H9 (cell line): ENCODE data around the gene WHRN. TPM values are rescaled to one million over a fixed set of nuclear protein-coding genes. Genes with fewer than 3 reads are reported as not detected.

ENCODE experiments used
- DNase-seq: peaks from one replicate; pipeline ENCODE4 v3.0.0-alpha.2; 2017
- H2AFZ ChIP-seq: one replicate; pipeline ENCODE4 v1.6.1; 2013; ENCODE audit warnings: mild to moderate bottlenecking, low read length, control low read depth, moderate library complexity
- H2AK5ac ChIP-seq: 2 replicates; pipeline ENCODE4 v1.6.1; 2013; ENCODE audit warnings: low read length, control low read depth, mixed read lengths; ENCODE audit not compliant: insufficient read length
- H2BK120ac ChIP-seq: one replicate; pipeline ENCODE4 v1.6.1; 2013; ENCODE audit warnings: low read depth, mild to moderate bottlenecking, low read length, control low read depth, inconsistent platforms; ENCODE audit not compliant: poor library complexity, severe bottlenecking
- H2BK12ac ChIP-seq: 2 replicates; pipeline ENCODE4 v1.6.1; 2013; ENCODE audit warnings: low read length, control low read depth, mixed read lengths, low read depth; ENCODE audit not compliant: insufficient read length
- H2BK15ac ChIP-seq: 2 replicates; pipeline ENCODE4 v1.6.1; 2013; ENCODE audit warnings: low read depth, low read length, control low read depth
- H2BK20ac ChIP-seq: one replicate; pipeline ENCODE4 v1.6.1; 2013; ENCODE audit warnings: low read depth, mild to moderate bottlenecking, low read length, control low read depth, inconsistent platforms; ENCODE audit not compliant: poor library complexity, severe bottlenecking
- H2BK5ac ChIP-seq: 2 replicates; pipeline ENCODE4 v1.6.1; 2013; ENCODE audit warnings: low read length, control low read depth, mixed read lengths; ENCODE audit not compliant: insufficient read length
- H3K14ac ChIP-seq: 2 replicates; pipeline ENCODE4 v1.6.1; 2013; ENCODE audit warnings: low read length, control low read depth; ENCODE audit not compliant: insufficient read depth
- H3K18ac ChIP-seq: 2 replicates; pipeline ENCODE4 v1.6.1; 2013; ENCODE audit warnings: low read depth, mild to moderate bottlenecking, mixed read lengths, low read length, control low read depth; ENCODE audit not compliant: insufficient read length
- H3K23ac ChIP-seq: 2 replicates; pipeline ENCODE4 v1.6.1; 2013; ENCODE audit warnings: low read length, control low read depth, mixed read lengths, low read depth; ENCODE audit not compliant: insufficient read length
- H3K23me2 ChIP-seq: 2 replicates; pipeline ENCODE4 v1.6.1; 2013; ENCODE audit warnings: low read depth, mild to moderate bottlenecking, mixed read lengths, low read length, control low read depth; ENCODE audit not compliant: insufficient read length, poor library complexity, severe bottlenecking
- H3K27ac ChIP-seq: 2 replicates; pipeline ENCODE4 v1.5.1; 2013; ENCODE audit warnings: low read length, control low read depth, mixed read lengths, low read depth; ENCODE audit not compliant: insufficient read length
- H3K27me3 ChIP-seq: 2 replicates; pipeline ENCODE4 v1.6.1; 2013; ENCODE audit warnings: low read length, control low read depth, inconsistent platforms; ENCODE audit not compliant: insufficient read depth
- H3K4ac ChIP-seq: 2 replicates; pipeline ENCODE4 v1.6.1; 2013; ENCODE audit warnings: low read depth, mild to moderate bottlenecking, control low read depth, inconsistent platforms, low read length, moderate library complexity
- H3K4me1 ChIP-seq: 2 replicates; pipeline ENCODE4 v1.6.1; 2013; ENCODE audit warnings: low read length, control low read depth, inconsistent platforms; ENCODE audit not compliant: insufficient read depth
- H3K4me2 ChIP-seq: 2 replicates; pipeline ENCODE4 v1.6.1; 2013; ENCODE audit warnings: low read length, control low read depth, mixed read lengths; ENCODE audit not compliant: insufficient read length, insufficient read depth
- H3K56ac ChIP-seq: 2 replicates; pipeline ENCODE4 v1.6.1; 2013; ENCODE audit warnings: low read depth, mild to moderate bottlenecking, mixed read lengths, low read length, control low read depth; ENCODE audit not compliant: insufficient read length
- H3K79me1 ChIP-seq: 2 replicates; pipeline ENCODE4 v1.6.1; 2013; ENCODE audit warnings: low read depth, mild to moderate bottlenecking, moderate library complexity, low read length, control low read depth, inconsistent platforms; ENCODE audit not compliant: insufficient read depth, poor library complexity, severe bottlenecking
- H3K79me2 ChIP-seq: 2 replicates; pipeline ENCODE4 v1.6.1; 2013; ENCODE audit warnings: low read length, control low read depth, inconsistent platforms; ENCODE audit not compliant: insufficient read depth
- H3K9ac ChIP-seq: 2 replicates; pipeline ENCODE4 v1.6.1; 2013; ENCODE audit warnings: low read length, control low read depth, mixed read lengths; ENCODE audit not compliant: insufficient read length; ENCODE audit errors: extremely low read depth
- H3K9me3 ChIP-seq: one replicate; pipeline ENCODE4 v1.6.1; 2013; ENCODE audit warnings: low read depth, low read length, inconsistent platforms; ENCODE audit not compliant: control insufficient read depth
- H3T11ph ChIP-seq: one replicate; pipeline ENCODE4 v1.6.1; 2013; ENCODE audit warnings: mild to moderate bottlenecking, low read length, control low read depth, inconsistent platforms
- H4K20me1 ChIP-seq: one replicate; pipeline ENCODE4 v1.6.1; 2013; ENCODE audit not compliant: control insufficient read depth, insufficient read length, insufficient read depth
- H4K5ac ChIP-seq: 2 replicates; pipeline ENCODE4 v1.6.1; 2013; ENCODE audit warnings: low read depth, mild to moderate bottlenecking, mixed read lengths, low read length, control low read depth; ENCODE audit not compliant: insufficient read length
- H4K8ac ChIP-seq: replicated peaks from 2 replicates; pipeline ENCODE4 v1.6.1; 2013; ENCODE audit warnings: low read length, control low read depth, mixed read lengths, low read depth; ENCODE audit not compliant: insufficient read length
- H4K91ac ChIP-seq: 2 replicates; pipeline ENCODE4 v1.6.1; 2013; ENCODE audit warnings: low read depth, mild to moderate bottlenecking, moderate library complexity, mixed read lengths, low read length, control low read depth; ENCODE audit not compliant: insufficient read length
- H3K27ac Mint-ChIP-seq, 3 experiments: 2 replicates in 2 of 3; 3 replicates in 1 of 3; pipeline ENCODE4 v1.8.0; 2020 to 2021; ENCODE audit warnings: mixed read lengths in 3 of 3, mild to moderate bottlenecking in 1 of 3, moderate library complexity in 1 of 3
- H3K27me3 Mint-ChIP-seq: 2 replicates; pipeline ENCODE4 v1.8.0; 2021; ENCODE audit warnings: low read depth, mild to moderate bottlenecking, moderate library complexity, mixed read lengths
- H3K36me3 Mint-ChIP-seq, 3 experiments: 2 replicates in 2 of 3; 3 replicates in 1 of 3; pipeline ENCODE4 v1.8.0; 2020 to 2021; ENCODE audit warnings: low read depth in 3 of 3, mixed read lengths in 3 of 3; ENCODE audit not compliant: insufficient read depth in 1 of 3
- H3K4me1 Mint-ChIP-seq, 2 experiments: 2 replicates each; pipeline ENCODE4 v1.8.0; 2020; ENCODE audit warnings: mixed read lengths in 2 of 2
- H3K4me3 Mint-ChIP-seq, 2 experiments: 2 replicates in 1 of 2; 3 replicates in 1 of 2; pipeline ENCODE4 v1.8.0; 2020 to 2021; ENCODE audit warnings: mild to moderate bottlenecking in 2 of 2, mixed read lengths in 2 of 2, moderate library complexity in 1 of 2
- H3K9me3 Mint-ChIP-seq, 2 experiments: 2 replicates in 1 of 2; 3 replicates in 1 of 2; pipeline ENCODE4 v1.8.0; 2020; ENCODE audit warnings: mild to moderate bottlenecking in 2 of 2, mixed read lengths in 2 of 2, moderate library complexity in 1 of 2
- CTCF ChIP-seq: fragments of 200-600 bp; sonication (generic); conservative IDR thresholded peaks from 3 replicates; pipeline ENCODE4 v1.8.0; 2021; ENCODE audit warnings: antibody characterized with exemption, mild to moderate bottlenecking
- WGBS: extraction: QIAGEN DNeasy Blood & Tissue Kit; methylation state at CpG from one replicate; pipeline ENCODE4 v1.1.7; 2013; ENCODE audit warnings: missing lambda C conversion rate, low lambda C conversion rate, mixed read lengths; ENCODE audit not compliant: insufficient read length; ENCODE audit errors: extremely low coverage; 5-methylcytosine and 5-hydroxymethylcytosine counted together
- total RNA-seq: library from RNA; stranded (reverse); gene quantifications from 2 replicates; pipeline ENCODE4 v1.2.1, GENCODE V29; 2021

The WHRN gene
- total RNA-seq, 1 experiment from 2014 or later = 2.2 TPM

GRCh38 chr9:114410910-114411309, 94.4 kb downstream of the WHRN start:
- Histone ChIP-seq H2BK5ac (no peak overlapping the region), H4K8ac (no peak overlapping the region), H3K9me3 (no peaks in the 10 kb centered on the region), H2AFZ (no peak overlapping the region), H2BK120ac (no peak overlapping the region), H3T11ph (no peak overlapping the region), H3K14ac (no peak overlapping the region), H2BK15ac (no peak overlapping the region), H3K9ac (no peak overlapping the region), H2BK12ac (no peak overlapping the region), H3K4ac (no peak overlapping the region), H2BK20ac (no peak overlapping the region), H3K23ac (no peak overlapping the region), H3K23me2 (no peaks in the 10 kb centered on the region), H4K91ac (no peak overlapping the region), H2AK5ac (no peak overlapping the region), H3K27me3 (no peaks in the 10 kb centered on the region), H3K4me2 (no peak overlapping the region), H3K18ac (no peak overlapping the region), H3K56ac (no peak overlapping the region), H3K27ac (no peak overlapping the region), H3K79me2 (no peaks in the 10 kb centered on the region), H4K5ac (no peak overlapping the region), H4K20me1 (no peaks in the 10 kb centered on the region), H3K79me1 (no peaks in the 10 kb centered on the region), H3K4me1 (peaks cover 5% of the 10 kb centered on the region; the same call in 1 of the 2 replicates)
- no peak for TF ChIP-seq CTCF
- no peak overlapping the region for H3K27ac Mint-ChIP-seq
- peaks cover 6% of the 10 kb centered on the region for H3K27me3 Mint-ChIP-seq
- DNase-seq = no peak
- no CpG with 5 or more reads among the region's 8 CpGs for WGBS
- H3K36me3 Mint-ChIP-seq = peaks cover 0 to 1% (median 0%) of the 10 kb centered on the region in 3 experiments; a peak in 1 of 7 replicates
- peaks cover 28 to 52% of the 10 kb centered on the region in 2 experiments for H3K4me1 Mint-ChIP-seq
- no peak overlapping the region for H3K4me3 Mint-ChIP-seq
- no peaks in the 10 kb centered on the region for H3K9me3 Mint-ChIP-seq
